ENCODE measurements around the gene TMEM245. TPM values are rescaled to one million over a fixed set of nuclear protein-coding genes. Genes with fewer than 3 reads are reported as not detected.
A peak's percentile ranks its signal among the peaks of the same experiment; 100 is the strongest.

The TMEM245 gene
- total RNA-seq, 1 experiment from 2014 or later, result 110 TPM

- Histone ChIP-seq H3K27me3 (replicated peaks; ENCODE audit: control insufficient read depth, insufficient read depth, low read length) (no peaks in the 10 kb centered on the region), H3K36me3 (ENCODE audit: control insufficient read depth, insufficient read depth, low read length) (no peaks in the 10 kb centered on the region), H3K4me3 (ENCODE audit: low read depth, low read length) (no peak overlapping the region), H3K9me3 (no peaks in the 10 kb centered on the region), H3K4me1 (peaks cover 68% of the 10 kb centered on the region)
- peaks cover 34% of the 10 kb centered on the region for H3K36me3 Mint-ChIP-seq (ENCODE audit: insufficient read depth, unreplicated experiment)
- H3K9me3 Mint-ChIP-seq (ENCODE audit: unreplicated experiment), result peaks cover 12% of the 10 kb centered on the region
- no peaks in the 10 kb centered on the region for H3K27me3 Mint-ChIP-seq (ENCODE audit: insufficient read depth, unreplicated experiment)
- H3K27ac Mint-ChIP-seq (ENCODE audit: unreplicated experiment), result no peak overlapping the region
- TF ChIP-seq, protein P1, sequence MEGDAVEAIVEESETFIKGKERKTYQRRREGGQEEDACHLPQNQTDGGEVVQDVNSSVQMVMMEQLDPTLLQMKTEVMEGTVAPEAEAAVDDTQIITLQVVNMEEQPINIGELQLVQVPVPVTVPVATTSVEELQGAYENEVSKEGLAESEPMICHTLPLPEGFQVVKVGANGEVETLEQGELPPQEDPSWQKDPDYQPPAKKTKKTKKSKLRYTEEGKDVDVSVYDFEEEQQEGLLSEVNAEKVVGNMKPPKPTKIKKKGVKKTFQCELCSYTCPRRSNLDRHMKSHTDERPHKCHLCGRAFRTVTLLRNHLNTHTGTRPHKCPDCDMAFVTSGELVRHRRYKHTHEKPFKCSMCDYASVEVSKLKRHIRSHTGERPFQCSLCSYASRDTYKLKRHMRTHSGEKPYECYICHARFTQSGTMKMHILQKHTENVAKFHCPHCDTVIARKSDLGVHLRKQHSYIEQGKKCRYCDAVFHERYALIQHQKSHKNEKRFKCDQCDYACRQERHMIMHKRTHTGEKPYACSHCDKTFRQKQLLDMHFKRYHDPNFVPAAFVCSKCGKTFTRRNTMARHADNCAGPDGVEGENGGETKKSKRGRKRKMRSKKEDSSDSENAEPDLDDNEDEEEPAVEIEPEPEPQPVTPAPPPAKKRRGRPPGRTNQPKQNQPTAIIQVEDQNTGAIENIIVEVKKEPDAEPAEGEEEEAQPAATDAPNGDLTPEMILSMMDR (IDR thresholded peaks at IDR 0.05; ENCODE audit: insufficient read depth in 1 of 2, low read depth in 1 of 2, low read length in 1 of 2, severe bottlenecking in 1 of 2, unreplicated experiment in 1 of 2), result no peak
- H3K4me1 Mint-ChIP-seq (ENCODE audit: low read depth, unreplicated experiment), result peaks cover 56% of the 10 kb centered on the region
- DNase-seq, result no peak
- ChIA-PET CTCF (interaction anchor here (0.9 kb wide), 1 partner anchor 82 kb away, joined by 3 read pairs; no protein-coding TSS in a partner anchor), POLR2A (no interaction called here)
- no TSS peak for BruUV-seq (replicated peaks)
- no peak overlapping the region for H3K4me3 Mint-ChIP-seq (ENCODE audit: unreplicated experiment)
- intact Hi-C loops (cut with micrococcal nuclease; ENCODE audit: unreplicated experiment), result no loop called here
Measured at GRCh38 chr9:109101202-109101595, 18.5 kb downstream of the TMEM245 start.

- BruUV-seq (replicated peaks), result no TSS peak
- H3K36me3 ChIP-seq (ENCODE audit: control insufficient read depth, insufficient read depth, low read length), result no peaks in the 10 kb centered on the region
- H3K4me1 ChIP-seq, result peaks cover 68% of the 10 kb centered on the region
- ChIA-PET POLR2A (no interaction called here), CTCF (interaction anchor here (0.9 kb wide), 1 partner anchor 83 kb away, joined by 3 read pairs; no protein-coding TSS in a partner anchor)
- Mint-ChIP-seq H3K4me3 (ENCODE audit: unreplicated experiment) (no peak overlapping the region), H3K9me3 (ENCODE audit: unreplicated experiment) (peaks cover 12% of the 10 kb centered on the region), H3K4me1 (ENCODE audit: low read depth, unreplicated experiment) (peaks cover 60% of the 10 kb centered on the region), H3K27me3 (ENCODE audit: insufficient read depth, unreplicated experiment) (no peaks in the 10 kb centered on the region), H3K36me3 (ENCODE audit: insufficient read depth, unreplicated experiment) (peaks cover 38% of the 10 kb centered on the region), H3K27ac (ENCODE audit: unreplicated experiment) (no peak overlapping the region)
- H3K4me3 ChIP-seq (ENCODE audit: low read depth, low read length), result no peak overlapping the region
- TF ChIP-seq, protein P1 (IDR thresholded peaks at IDR 0.05; ENCODE audit: insufficient read depth in 1 of 2, low read depth in 1 of 2, low read length in 1 of 2, severe bottlenecking in 1 of 2, unreplicated experiment in 1 of 2), result no peak
- intact Hi-C loops (cut with micrococcal nuclease; ENCODE audit: unreplicated experiment), result loop anchor here (1.0 kb wide), 2 partner anchors 8 to 18 kb away; no protein-coding TSS in a partner anchor
- H3K9me3 ChIP-seq, result no peaks in the 10 kb centered on the region
- no peaks in the 10 kb centered on the region for H3K27me3 ChIP-seq (replicated peaks; ENCODE audit: control insufficient read depth, insufficient read depth, low read length)
- DNase-seq, result no peak
Measured at GRCh38 chr9:109100543-109101201, 19.1 kb downstream of the TMEM245 start.

- peaks cover 12% of the 10 kb centered on the region for H3K9me3 Mint-ChIP-seq (ENCODE audit: unreplicated experiment)
- intact Hi-C loops (cut with micrococcal nuclease; ENCODE audit: unreplicated experiment), result no loop called here
- H3K27me3 Mint-ChIP-seq (ENCODE audit: insufficient read depth, unreplicated experiment), result no peaks in the 10 kb centered on the region
- POLR2A ChIA-PET, result no interaction called here
- DNase-seq, result no peak
- H3K4me3 Mint-ChIP-seq (ENCODE audit: unreplicated experiment), result no peak overlapping the region
- peak overlapping the region; percentile 46 for H3K27ac Mint-ChIP-seq (ENCODE audit: unreplicated experiment)
- Histone ChIP-seq H3K4me3 (ENCODE audit: low read depth, low read length) (no peak overlapping the region), H3K9me3 (no peaks in the 10 kb centered on the region), H3K27me3 (replicated peaks; ENCODE audit: control insufficient read depth, insufficient read depth, low read length) (no peaks in the 10 kb centered on the region), H3K4me1 (peaks cover 79% of the 10 kb centered on the region), H3K36me3 (ENCODE audit: control insufficient read depth, insufficient read depth, low read length) (no peaks in the 10 kb centered on the region)
- H3K4me1 Mint-ChIP-seq (ENCODE audit: low read depth, unreplicated experiment), result peaks cover 68% of the 10 kb centered on the region
- BruUV-seq (replicated peaks), result no TSS peak
- CTCF ChIA-PET, result no interaction called here
- peaks cover 37% of the 10 kb centered on the region for H3K36me3 Mint-ChIP-seq (ENCODE audit: insufficient read depth, unreplicated experiment)
- TF ChIP-seq, protein P1 (IDR thresholded peaks at IDR 0.05; ENCODE audit: insufficient read depth in 1 of 2, low read depth in 1 of 2, low read length in 1 of 2, severe bottlenecking in 1 of 2, unreplicated experiment in 1 of 2), result no peak
Measured at GRCh38 chr9:109098960-109099308, 20.8 kb downstream of the TMEM245 start.
